Uterus (tissue), 2 donors: ENCODE data around the gene DNASE1.

ENCODE experiments used
- POLR2A ChIP-seq, 2 donors: fragments of 450-650 bp; IDR thresholded peaks; one replicate each; pipeline ENCODE4 v1.6.1; 2016; ENCODE audit warnings: antibody characterized with exemption in 2 of 2, mild to moderate bottlenecking in 1 of 2, moderate library complexity in 1 of 2
- TF ChIP-seq, protein P1 (sequence below), 4 experiments: fragments of 200-600 bp in 2 of 4; fragments of 450-650 bp in 2 of 4; sonication (generic) in 2 of 4; IDR thresholded peaks; one replicate each; pipeline ENCODE4 v1.5.1; 2016 to 2019; ENCODE audit warnings: antibody characterized with exemption in 4 of 4, mild to moderate bottlenecking in 2 of 4, moderate library complexity in 1 of 4

DNA sequence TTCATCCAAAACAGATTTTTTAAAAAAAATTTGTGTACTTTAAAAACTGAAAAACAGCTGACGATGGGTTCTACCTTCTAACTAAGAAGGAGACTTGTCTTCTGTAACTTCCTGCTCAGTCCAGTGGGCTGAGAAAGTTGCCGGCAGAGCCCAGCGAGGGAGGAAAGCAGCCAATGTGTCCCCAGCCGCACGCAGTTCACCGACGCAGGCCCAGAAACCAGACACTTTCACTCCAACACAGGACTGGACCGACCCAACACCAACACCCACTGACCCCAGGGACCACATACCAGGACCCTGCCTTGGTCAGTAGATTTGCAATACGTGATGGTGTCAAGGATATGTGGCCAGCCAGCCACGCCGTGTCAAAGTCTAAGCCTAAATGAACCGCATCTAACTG is 37.3 kb downstream of the DNASE1 start:
- no peak for TF ChIP-seq POLR2A (IDR thresholded peaks at IDR 0.05)
- TF ChIP-seq, protein P1, sequence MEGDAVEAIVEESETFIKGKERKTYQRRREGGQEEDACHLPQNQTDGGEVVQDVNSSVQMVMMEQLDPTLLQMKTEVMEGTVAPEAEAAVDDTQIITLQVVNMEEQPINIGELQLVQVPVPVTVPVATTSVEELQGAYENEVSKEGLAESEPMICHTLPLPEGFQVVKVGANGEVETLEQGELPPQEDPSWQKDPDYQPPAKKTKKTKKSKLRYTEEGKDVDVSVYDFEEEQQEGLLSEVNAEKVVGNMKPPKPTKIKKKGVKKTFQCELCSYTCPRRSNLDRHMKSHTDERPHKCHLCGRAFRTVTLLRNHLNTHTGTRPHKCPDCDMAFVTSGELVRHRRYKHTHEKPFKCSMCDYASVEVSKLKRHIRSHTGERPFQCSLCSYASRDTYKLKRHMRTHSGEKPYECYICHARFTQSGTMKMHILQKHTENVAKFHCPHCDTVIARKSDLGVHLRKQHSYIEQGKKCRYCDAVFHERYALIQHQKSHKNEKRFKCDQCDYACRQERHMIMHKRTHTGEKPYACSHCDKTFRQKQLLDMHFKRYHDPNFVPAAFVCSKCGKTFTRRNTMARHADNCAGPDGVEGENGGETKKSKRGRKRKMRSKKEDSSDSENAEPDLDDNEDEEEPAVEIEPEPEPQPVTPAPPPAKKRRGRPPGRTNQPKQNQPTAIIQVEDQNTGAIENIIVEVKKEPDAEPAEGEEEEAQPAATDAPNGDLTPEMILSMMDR (IDR thresholded peaks at IDR 0.05), result no peak
